RWPE2 (cell line): ENCODE results near the gene PPP1R1B.

ENCODE experiments used
- ATAC-seq: fragments of 200-7000 bp; cut with Tn5 transposase; 3 replicates; pipeline ENCODE4 v1.9.1; 2021; ENCODE audit warnings: low read depth
- DNase-seq: peaks from one replicate; pipeline ENCODE4 v3.0.0-alpha.2; 2020; ENCODE audit warnings: low spot score
- H3K27ac ChIP-seq: fragments of 450-650 bp; 2 replicates; pipeline ENCODE4 v1.5.1; 2017; ENCODE audit warnings: mild to moderate bottlenecking; ENCODE audit not compliant: poor library complexity, severe bottlenecking
- H3K27me3 ChIP-seq: fragments of 250-450 bp; sonication (Bioruptor Pico); 2 replicates; pipeline ENCODE4 v1.5.1; 2021; ENCODE audit warnings: mild to moderate bottlenecking, moderate library complexity; ENCODE audit not compliant: insufficient read depth, poor library complexity, severe bottlenecking
- H3K36me3 ChIP-seq: fragments of 250-450 bp; sonication (Bioruptor Pico); 2 replicates; pipeline ENCODE4 v1.5.1; 2020; ENCODE audit warnings: low read depth, mild to moderate bottlenecking, moderate library complexity
- H3K4me1 ChIP-seq: fragments of 250-450 bp; sonication (Bioruptor Pico); 2 replicates; pipeline ENCODE4 v1.5.1; 2021; ENCODE audit warnings: mild to moderate bottlenecking, moderate library complexity; ENCODE audit not compliant: insufficient read depth, poor library complexity, severe bottlenecking
- H3K4me3 ChIP-seq: fragments of 250-450 bp; sonication (Bioruptor Pico); 2 replicates; pipeline ENCODE4 v1.5.1; 2021; ENCODE audit warnings: mild to moderate bottlenecking, moderate library complexity; ENCODE audit not compliant: severe bottlenecking
- H3K9me3 ChIP-seq: fragments of 250-450 bp; sonication (Bioruptor Pico); 2 replicates; pipeline ENCODE4 v1.5.1; 2021; ENCODE audit warnings: mild to moderate bottlenecking, moderate library complexity; ENCODE audit not compliant: severe bottlenecking
- TF ChIP-seq, protein P1 (sequence below): fragments of 450-650 bp; IDR thresholded peaks from one replicate; pipeline ENCODE4 v1.5.1; 2017; ENCODE audit warnings: mild to moderate bottlenecking, moderate library complexity; ENCODE audit not compliant: poor library complexity, severe bottlenecking

Gene PPP1R1B

DNA sequence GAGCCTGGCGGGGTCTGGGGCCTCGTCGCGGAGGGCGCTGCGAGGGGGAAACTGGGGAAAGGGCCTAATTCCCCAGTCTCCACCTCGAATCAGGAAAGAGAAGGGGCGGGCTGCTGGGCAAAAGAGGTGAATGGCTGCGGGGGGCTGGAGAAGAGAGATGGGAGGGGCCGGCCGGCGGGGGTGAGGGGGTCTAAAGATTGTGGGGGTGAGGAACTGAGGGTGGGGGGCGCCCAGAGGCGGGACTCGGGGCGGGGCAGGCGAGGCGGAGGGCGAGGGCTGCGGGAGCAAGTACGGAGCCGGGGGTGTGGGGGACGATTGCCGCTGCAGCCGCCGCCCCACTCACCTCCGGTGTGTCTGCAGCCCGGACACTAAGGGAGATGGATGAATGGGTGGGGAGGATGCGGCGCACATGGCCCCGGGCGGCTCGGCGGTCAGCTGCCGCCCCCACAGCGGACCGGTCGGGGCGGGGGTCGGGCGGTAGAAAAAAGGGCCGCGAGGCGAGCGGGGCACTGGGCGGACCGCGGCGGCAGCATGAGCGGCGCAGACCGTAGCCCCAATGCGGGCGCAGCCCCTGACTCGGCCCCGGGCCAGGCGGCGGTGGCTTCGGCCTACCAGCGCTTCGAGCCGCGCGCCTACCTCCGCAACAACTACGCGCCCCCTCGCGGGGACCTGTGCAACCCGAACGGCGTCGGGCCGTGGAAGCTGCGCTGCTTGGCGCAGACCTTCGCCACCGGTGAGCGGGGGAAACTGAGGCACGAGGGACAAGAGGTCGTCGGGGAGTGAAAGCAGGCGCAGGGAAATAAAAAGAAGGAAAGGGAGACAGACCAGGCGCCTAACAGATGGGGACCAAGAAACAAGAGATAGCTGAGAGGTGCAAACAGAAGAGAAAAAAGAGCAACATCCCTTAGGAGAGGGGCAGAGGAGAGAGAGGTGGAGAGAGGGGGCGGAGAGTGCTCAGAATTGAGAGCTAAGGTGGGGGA, 41.5 kb downstream of the PPP1R1B start, which contains the start of gene PNMT:
Gene PNMT (plus strand): TSS at position 509 of the 980 bp plus-strand sequence. CDS start 23 bp downstream, at position 532.
- ATAC-seq (peak; percentile 34; the same call in 1 of the 3 replicates), DNase-seq (peak; percentile 44)
- H3K36me3 ChIP-seq, result no peaks in the 10 kb centered on the region
- H3K9me3 ChIP-seq, result no peaks in the 10 kb centered on the region
- no peak within 1 kb of the TSS for H3K27ac ChIP-seq
- H3K4me3 ChIP-seq, result peak within 1 kb of the TSS; percentile 20
- H3K27me3 ChIP-seq, result peaks cover 4% of the 10 kb centered on the region
- TF ChIP-seq, protein P1, sequence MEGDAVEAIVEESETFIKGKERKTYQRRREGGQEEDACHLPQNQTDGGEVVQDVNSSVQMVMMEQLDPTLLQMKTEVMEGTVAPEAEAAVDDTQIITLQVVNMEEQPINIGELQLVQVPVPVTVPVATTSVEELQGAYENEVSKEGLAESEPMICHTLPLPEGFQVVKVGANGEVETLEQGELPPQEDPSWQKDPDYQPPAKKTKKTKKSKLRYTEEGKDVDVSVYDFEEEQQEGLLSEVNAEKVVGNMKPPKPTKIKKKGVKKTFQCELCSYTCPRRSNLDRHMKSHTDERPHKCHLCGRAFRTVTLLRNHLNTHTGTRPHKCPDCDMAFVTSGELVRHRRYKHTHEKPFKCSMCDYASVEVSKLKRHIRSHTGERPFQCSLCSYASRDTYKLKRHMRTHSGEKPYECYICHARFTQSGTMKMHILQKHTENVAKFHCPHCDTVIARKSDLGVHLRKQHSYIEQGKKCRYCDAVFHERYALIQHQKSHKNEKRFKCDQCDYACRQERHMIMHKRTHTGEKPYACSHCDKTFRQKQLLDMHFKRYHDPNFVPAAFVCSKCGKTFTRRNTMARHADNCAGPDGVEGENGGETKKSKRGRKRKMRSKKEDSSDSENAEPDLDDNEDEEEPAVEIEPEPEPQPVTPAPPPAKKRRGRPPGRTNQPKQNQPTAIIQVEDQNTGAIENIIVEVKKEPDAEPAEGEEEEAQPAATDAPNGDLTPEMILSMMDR, result peak; percentile 75
- H3K4me1 ChIP-seq, result no peaks in the 10 kb centered on the region

DNA sequence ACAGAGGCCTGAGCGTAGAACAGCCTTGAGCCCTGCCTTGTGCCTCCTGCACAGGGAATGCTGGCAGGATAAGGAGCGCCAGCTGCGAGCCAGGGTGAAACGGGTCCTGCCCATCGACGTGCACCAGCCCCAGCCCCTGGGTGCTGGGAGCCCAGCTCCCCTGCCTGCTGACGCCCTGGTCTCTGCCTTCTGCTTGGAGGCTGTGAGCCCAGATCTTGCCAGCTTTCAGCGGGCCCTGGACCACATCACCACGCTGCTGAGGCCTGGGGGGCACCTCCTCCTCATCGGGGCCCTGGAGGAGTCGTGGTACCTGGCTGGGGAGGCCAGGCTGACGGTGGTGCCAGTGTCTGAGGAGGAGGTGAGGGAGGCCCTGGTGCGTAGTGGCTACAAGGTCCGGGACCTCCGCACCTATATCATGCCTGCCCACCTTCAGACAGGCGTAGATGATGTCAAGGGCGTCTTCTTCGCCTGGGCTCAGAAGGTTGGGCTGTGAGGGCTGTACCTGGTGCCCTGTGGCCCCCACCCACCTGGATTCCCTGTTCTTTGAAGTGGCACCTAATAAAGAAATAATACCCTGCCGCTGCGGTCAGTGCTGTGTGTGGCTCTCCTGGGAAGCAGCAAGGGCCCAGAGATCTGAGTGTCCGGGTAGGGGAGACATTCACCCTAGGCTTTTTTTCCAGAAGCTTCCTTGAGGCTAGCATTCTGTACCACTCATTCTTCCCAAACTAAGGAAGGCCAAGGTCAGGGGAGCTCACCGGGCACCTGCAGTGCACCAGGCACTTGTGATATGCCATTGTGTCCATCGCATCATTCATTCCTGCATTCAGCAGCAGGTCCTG, 43.4 kb downstream of the PPP1R1B start:
- TF ChIP-seq, protein P1, result no peak
- H3K36me3 ChIP-seq, result no peaks in the 10 kb centered on the region
- H3K27me3 ChIP-seq, result peaks cover 4% of the 10 kb centered on the region
- ATAC-seq (no peak), DNase-seq (no peak)
- H3K4me1 ChIP-seq, result no peaks in the 10 kb centered on the region
- no peak overlapping the region for H3K4me3 ChIP-seq
- no peak overlapping the region for H3K27ac ChIP-seq
- no peaks in the 10 kb centered on the region for H3K9me3 ChIP-seq

DNA sequence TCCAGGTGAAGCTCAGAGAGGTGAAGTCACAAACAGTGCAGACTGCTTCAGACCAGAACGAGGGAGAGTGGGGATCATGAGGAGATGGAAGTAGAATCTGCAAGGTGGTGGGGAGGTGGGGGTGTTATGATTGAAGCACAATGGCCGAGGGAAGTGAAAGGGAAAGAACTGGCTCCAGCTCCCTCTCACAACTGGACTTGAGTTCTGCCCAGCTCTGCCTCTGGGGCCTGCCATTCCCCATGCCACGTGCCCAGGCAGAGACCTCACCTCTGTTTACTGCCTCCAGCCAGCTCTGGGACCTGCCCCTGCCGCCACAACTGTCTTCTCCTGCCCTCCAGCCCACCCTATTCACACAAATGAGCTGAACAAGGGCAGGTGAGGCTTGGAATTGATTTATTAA, 44.0 kb downstream of the PPP1R1B start:
- ATAC-seq (no peak), DNase-seq (no peak)
- no peaks in the 10 kb centered on the region for H3K9me3 ChIP-seq
- H3K4me3 ChIP-seq, result no peak overlapping the region
- H3K36me3 ChIP-seq, result no peaks in the 10 kb centered on the region
- peaks cover 4% of the 10 kb centered on the region for H3K27me3 ChIP-seq
- TF ChIP-seq, protein P1, result no peak
- no peak overlapping the region for H3K27ac ChIP-seq
- no peaks in the 10 kb centered on the region for H3K4me1 ChIP-seq

DNA sequence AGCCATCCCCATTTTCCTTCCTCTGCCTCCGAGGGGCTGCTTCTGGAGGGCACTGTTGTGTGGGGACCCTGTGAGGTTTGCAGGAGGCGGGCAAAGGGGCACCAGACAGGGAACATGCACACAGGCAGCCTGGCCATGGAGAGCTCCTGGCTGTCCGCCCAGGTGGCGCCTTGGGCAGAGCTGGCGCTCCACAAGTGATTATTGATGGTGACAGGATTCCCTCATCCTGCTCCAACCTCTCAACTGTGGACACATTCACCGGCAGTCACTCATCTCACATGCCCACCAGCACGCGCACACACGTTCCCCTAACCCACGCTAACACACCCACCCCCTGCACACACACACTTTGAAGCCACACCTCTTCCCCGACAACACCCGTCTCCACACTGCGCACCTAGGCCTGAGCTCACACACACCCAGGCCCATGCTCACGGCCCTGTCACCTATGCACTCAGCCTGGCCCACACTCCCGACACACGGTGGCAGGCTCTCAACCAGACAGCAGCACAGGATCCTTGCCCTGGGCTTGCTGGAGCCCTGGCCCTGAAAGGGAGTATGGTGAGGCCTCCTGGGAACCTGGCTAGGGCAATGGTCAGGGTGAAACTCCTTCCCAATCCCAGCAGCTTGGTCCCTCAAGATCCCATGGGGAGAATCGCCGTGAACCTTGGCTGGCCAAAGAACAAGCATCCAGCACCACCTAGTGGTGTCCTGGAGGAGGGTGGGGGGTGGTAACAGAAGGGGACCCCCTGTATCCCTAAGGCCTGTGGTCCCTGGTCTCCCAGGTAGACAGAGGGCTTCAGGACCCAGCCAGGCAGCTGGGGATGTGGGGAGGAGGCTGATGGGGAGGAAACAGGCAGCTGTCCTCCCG, 45.1 kb downstream of the PPP1R1B start:
- ATAC-seq, result peak; percentile 13; the same call in 1 of the 3 replicates
- Histone ChIP-seq H3K4me1 (no peaks in the 10 kb centered on the region), H3K27me3 (peaks cover 4% of the 10 kb centered on the region), H3K36me3 (no peaks in the 10 kb centered on the region), H3K9me3 (no peaks in the 10 kb centered on the region), H3K4me3 (no peak overlapping the region), H3K27ac (no peak overlapping the region)
- DNase-seq, result no peak
- TF ChIP-seq, protein P1, result peak; percentile 46
